ENCODE measurements around the gene PAPOLG.

The PAPOLG gene

GRCh38 chr2:60756097-60757087, at the start of gene PAPOLG:
Gene PAPOLG, plus strand, starts transcription at chr2:60756268. Its CDS starts 211 bp downstream, at chr2:60756479.
- peak; percentile 97 for DNase-seq (ENCODE audit: low spot score)

DNA sequence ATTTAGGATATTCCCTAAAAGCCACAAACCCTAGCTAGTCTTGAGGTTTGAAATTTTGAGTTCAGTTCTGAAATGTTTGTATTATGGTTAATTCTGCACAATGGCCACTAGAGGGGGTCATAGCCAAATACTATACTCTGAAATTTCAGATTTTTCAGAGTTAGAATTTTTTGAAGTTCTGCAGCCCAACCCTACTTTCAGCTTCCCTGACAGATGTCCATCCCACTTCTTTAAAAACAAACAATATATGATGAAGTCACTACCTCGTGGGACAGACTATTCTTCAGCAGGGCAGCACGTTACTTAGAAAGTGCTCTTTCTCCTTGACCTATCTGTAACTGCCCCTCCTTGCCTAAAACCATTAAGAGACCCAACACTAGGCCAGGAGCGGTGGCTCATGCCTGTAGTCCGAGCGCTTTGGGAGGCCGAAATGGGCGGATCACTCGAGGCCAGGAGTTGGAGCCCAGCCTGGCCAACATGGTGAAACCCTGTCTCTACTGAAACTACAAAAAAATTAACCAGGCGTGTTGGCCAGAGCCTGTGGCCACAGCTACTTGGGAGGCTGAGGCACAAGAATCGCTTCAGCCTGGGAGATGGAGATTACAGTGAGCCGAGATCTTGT, 48.2 kb upstream of the PAPOLG start:
- peak; percentile 54 for DNase-seq (ENCODE audit: low spot score)

- no peak for DNase-seq (ENCODE audit: low spot score)
Measured at GRCh38 chr2:60708630-60709320, 47.3 kb upstream of the PAPOLG start.

GRCh38 chr2:60710707-60711106, 45.4 kb upstream of the PAPOLG start:
- no peak for DNase-seq (ENCODE audit: low spot score)

- DNase-seq (ENCODE audit: low spot score): no peak
Measured at GRCh38 chr2:60715561-60715960, 40.5 kb upstream of the PAPOLG start.

- no peak for DNase-seq (ENCODE audit: low spot score)
Measured at GRCh38 chr2:60717691-60718090, 38.4 kb upstream of the PAPOLG start.

- DNase-seq (ENCODE audit: low spot score): no peak
Measured at GRCh38 chr2:60719331-60719730, 36.7 kb upstream of the PAPOLG start.

DNA sequence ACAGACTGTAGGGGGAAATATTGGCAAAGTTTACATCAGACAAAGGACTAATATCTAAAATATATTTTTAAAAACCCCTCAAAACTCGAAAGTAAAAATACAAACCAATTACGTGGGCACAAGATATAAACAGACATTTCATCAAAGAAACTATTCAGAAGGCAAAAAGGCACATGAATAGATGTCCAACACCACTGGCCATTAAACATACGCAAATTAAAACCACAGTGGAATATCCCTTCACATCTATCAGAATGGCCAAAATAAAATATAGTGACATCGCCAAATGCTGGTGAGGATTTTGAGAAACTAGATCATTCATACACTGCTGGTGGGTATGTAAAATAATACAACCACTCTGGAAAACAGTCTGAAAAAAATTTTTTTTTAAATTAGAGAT, 30.6 kb upstream of the PAPOLG start:
- DNase-seq (ENCODE audit: low spot score): no peak

DNA sequence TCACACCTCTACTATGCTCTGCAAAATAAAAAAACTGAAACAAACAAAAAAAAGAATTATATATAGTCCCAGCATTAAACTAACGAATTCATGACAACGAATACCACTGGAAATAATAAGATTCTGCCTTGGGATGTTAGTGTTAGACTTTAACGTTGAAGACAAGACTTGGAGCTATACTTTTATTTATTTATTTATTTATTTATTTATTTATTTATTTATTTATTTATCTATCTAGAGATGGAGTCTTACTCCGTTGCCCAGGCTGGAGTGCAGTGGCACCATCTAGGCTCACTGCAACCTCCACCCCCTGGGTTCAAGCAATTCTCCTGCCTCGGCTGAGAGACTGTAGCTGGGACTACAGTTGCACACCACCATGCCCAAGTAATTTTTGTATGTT, 27.2 kb upstream of the PAPOLG start:
- no peak for DNase-seq (ENCODE audit: low spot score)

DNA sequence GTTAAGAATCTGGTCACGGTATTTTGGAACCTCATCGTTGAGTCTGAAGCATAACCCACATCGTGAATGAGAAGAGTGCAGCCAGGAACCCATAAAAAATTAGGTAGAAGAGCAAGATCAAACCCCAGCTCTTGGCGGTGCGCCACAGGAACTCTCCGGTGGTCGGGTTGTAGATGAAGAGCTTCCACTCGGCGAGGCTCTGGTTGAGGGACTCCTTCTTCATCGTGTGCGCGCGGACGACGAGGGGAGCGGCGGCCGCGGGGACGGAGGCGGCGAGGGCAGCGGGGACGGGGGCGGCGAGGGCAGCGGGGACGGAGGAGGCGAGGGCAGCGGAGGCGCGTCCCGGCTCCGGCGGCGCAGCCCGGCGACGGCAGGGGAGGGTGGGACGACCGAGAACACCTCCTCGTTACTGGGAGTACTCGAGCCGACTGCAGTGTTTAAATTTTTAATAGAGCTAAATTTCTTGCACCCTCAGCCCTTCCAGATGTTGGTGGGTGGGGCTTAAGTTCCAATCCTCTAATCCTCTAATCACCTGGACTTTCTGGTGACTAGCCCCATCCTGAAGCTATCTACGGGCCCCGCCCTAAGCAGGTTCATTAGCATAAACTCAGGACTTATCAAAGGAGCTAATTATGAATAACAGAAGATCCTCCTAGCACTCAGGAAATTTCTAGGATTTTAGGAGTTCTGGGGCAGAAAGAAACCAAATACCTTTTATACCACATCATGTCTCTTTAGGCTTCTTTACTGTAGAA, 20.4 kb upstream of the PAPOLG start:
- DNase-seq (ENCODE audit: low spot score): no peak

GRCh38 chr2:60738679-60739078, 17.4 kb upstream of the PAPOLG start:
- no peak for DNase-seq (ENCODE audit: low spot score)

GRCh38 chr2:60739156-60739555, 16.9 kb upstream of the PAPOLG start:
- DNase-seq (ENCODE audit: low spot score): no peak

DNA sequence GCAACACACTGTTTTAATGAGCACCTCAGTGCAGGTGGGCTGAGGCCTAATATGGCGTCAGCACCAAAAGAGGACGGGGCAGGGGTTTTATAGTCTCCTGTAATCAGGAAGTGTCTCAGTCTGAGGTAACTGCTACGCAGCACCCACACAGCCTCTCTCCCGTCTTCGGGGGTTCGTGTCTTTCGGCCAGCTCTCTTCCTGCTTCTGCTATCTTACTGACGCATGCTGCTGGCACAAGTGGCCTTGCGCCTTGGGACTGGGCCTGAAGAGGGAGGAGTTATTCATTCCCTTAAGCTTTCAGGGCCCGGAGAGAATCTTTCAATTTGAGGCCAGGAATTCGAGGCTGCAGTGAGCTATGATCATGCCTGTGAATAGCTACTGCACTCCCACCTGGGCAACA, 14.5 kb upstream of the PAPOLG start:
- DNase-seq (ENCODE audit: low spot score): no peak

- DNase-seq (ENCODE audit: low spot score): no peak
Measured at GRCh38 chr2:60742419-60742818, 13.6 kb upstream of the PAPOLG start.

GRCh38 chr2:60745330-60745729, 10.7 kb upstream of the PAPOLG start:
- no peak for DNase-seq (ENCODE audit: low spot score)

GRCh38 chr2:60745761-60746160, 10.3 kb upstream of the PAPOLG start:
- no peak for DNase-seq (ENCODE audit: low spot score)

- no peak for DNase-seq (ENCODE audit: low spot score)
Measured at GRCh38 chr2:60746318-60746717, 9.8 kb upstream of the PAPOLG start.

DNA sequence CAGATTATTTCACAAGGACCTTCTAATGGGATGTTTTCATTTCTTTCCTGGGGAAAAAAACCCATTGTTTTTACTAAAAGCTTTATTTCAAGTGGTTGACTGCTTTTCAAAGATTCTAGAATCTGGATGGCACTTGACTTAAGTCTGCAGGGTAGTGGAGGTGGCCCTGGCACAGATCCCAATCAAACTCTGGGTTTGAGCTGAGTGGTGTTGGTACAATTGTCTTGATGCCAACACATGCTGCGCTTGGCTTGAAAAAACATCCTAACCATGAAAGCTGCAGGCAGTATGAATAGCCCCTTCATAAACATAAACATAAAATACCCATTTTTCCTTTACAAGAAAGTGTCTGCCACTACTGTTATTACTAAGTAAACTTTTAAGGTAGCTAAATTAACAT, 3.6 kb downstream of the PAPOLG start:
- no peak for DNase-seq (ENCODE audit: low spot score)

DNA sequence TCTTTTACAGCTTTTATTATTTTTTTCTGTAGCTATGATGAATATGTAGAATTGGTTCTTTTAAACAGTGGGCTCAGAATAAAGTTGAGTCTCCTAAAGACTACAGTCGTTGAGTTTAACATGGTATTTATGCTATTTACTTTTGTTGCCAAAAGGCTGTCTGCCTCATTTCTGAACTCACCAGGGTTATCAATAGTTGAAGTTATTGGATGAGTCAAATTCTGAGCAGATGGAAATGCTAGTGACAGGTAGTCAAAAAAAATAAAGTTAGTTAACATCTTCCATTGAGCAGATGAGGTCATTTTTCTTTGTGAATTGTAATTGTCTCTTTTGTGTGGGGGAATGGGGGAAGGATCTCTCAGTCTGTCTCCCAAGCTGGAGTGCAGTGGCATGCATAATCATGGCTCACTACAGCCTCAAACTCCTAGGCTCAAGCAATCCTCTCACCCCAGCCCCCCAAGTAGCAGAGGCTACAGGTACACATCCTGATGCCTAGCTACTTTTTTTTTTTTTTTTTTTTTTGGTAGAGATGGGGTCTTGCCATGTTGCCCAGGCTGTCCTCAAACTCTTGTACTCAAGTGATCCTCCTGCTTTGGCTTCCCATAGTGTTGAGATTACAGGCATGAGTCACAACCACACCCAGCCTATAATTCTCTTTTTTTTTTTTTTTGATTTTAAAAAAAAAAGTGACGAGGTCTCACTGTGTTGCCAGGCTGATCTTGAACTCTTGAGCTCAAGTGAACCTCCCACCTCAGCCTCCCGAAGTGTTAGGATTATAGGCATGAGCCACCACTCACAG, 8.9 kb downstream of the PAPOLG start:
- no peak for DNase-seq (ENCODE audit: low spot score)

GRCh38 chr2:60766283-60766682, 10.2 kb downstream of the PAPOLG start:
- no peak for DNase-seq (ENCODE audit: low spot score)

DNA sequence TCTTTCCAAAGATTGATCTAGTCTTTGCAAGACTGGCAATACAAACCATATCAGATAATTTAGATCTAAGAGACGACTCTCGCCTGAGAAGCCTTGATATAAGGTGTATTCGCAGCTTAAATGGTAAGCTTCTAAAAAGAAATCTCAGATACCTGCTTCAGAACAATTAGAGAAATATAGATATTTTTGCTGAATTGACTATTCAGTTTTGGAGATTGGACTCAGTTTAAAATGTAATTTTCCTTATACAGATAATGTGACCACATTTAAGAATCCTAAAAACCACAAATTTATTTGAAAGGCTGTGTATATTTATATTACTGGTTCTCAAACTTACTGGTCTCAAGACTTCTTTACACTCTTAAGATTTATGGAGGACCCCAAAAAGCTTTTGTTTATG, 15.4 kb downstream of the PAPOLG start:
- no peak for DNase-seq (ENCODE audit: low spot score)
